ENCODE results near the gene KIR3DL2. TPM values are rescaled to one million over a fixed set of nuclear protein-coding genes. Genes with fewer than 3 reads are reported as not detected.
A peak's percentile ranks its signal among the peaks of the same experiment; 100 is the strongest.
"Not testable (repeated sequence)": the region's sequence is repeated elsewhere in the genome, so short reads cannot be mapped to it uniquely, and the experiment has no call there.

The KIR3DL2 gene
- total and polyA plus RNA-seq, 4 donors: 0.09 to 0.24 TPM; not detected in 2

- ATAC-seq (ENCODE audit: insufficient read depth, low FRiP score) (no peak), DNase-seq (no peak)
- no peaks in the 10 kb centered on the region for H3K4me1 ChIP-seq (ENCODE audit: control insufficient read depth in 5 of 5, insufficient read depth in 5 of 5, low read length in 5 of 5)
- no peak overlapping the region for H3K9ac ChIP-seq (ENCODE audit: insufficient read depth in 1 of 2, low read length in 2 of 2)
- H3K27ac ChIP-seq (ENCODE audit: low read depth in 1 of 2, low read length in 1 of 2): no peak overlapping the region
- TF ChIP-seq, protein P1, sequence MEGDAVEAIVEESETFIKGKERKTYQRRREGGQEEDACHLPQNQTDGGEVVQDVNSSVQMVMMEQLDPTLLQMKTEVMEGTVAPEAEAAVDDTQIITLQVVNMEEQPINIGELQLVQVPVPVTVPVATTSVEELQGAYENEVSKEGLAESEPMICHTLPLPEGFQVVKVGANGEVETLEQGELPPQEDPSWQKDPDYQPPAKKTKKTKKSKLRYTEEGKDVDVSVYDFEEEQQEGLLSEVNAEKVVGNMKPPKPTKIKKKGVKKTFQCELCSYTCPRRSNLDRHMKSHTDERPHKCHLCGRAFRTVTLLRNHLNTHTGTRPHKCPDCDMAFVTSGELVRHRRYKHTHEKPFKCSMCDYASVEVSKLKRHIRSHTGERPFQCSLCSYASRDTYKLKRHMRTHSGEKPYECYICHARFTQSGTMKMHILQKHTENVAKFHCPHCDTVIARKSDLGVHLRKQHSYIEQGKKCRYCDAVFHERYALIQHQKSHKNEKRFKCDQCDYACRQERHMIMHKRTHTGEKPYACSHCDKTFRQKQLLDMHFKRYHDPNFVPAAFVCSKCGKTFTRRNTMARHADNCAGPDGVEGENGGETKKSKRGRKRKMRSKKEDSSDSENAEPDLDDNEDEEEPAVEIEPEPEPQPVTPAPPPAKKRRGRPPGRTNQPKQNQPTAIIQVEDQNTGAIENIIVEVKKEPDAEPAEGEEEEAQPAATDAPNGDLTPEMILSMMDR (IDR thresholded peaks at IDR 0.05; ENCODE audit: control extremely low read depth, extremely low read depth): no peak
- peaks cover 0 to 3% (median 0%) of the 10 kb centered on the region in 4 donors for H3K9me3 ChIP-seq (ENCODE audit: control insufficient read depth in 4 of 4, insufficient read depth in 3 of 4, low read length in 3 of 4)
- H3K36me3 ChIP-seq (ENCODE audit: control insufficient read depth in 4 of 4, insufficient read depth in 4 of 4, low read length in 4 of 4): no peaks in the 10 kb centered on the region
- H3K4me3 ChIP-seq: no peak overlapping the region
- no peaks in the 10 kb centered on the region for H3K27me3 ChIP-seq (ENCODE audit: control insufficient read depth in 3 of 3, insufficient read depth in 3 of 3, low read length in 2 of 3)
- WGBS, 2 donors: 82 to 89% methylated on average over 11 of the region's 11 CpGs
These were observed 39.3 kb downstream of the KIR3DL2 start for GRCh38 chr19:54889566-54889965.

GRCh38 chr19:54893406-54893805 lies 43.2 kb downstream of the KIR3DL2 start:
- Histone ChIP-seq H3K4me3 (no peak overlapping the region), H3K27ac (ENCODE audit: low read depth in 1 of 2, low read length in 1 of 2) (no peak overlapping the region), H3K36me3 (ENCODE audit: control insufficient read depth in 4 of 4, insufficient read depth in 4 of 4, low read length in 4 of 4) (no peaks in the 10 kb centered on the region), H3K9ac (ENCODE audit: insufficient read depth in 1 of 2, low read length in 2 of 2) (no peak overlapping the region), H3K9me3 (ENCODE audit: control insufficient read depth in 4 of 4, insufficient read depth in 3 of 4, low read length in 3 of 4) (peaks cover 0 to 3% (median 0%) of the 10 kb centered on the region in 4 donors), H3K4me1 (ENCODE audit: control insufficient read depth in 5 of 5, insufficient read depth in 5 of 5, low read length in 5 of 5) (no peaks in the 10 kb centered on the region), H3K27me3 (ENCODE audit: control insufficient read depth in 3 of 3, insufficient read depth in 3 of 3, low read length in 2 of 3) (no peaks in the 10 kb centered on the region)
- peak; percentile 18 to 51 (median 35) for DNase-seq
- 49 to 82% methylated on average over 7 of the region's 7 CpGs for WGBS, 2 donors
- TF ChIP-seq, protein P1 (IDR thresholded peaks at IDR 0.05; ENCODE audit: control extremely low read depth, extremely low read depth): no peak
- no peak for ATAC-seq (ENCODE audit: insufficient read depth, low FRiP score)

GRCh38 chr19:54894106-54894505 lies 43.9 kb downstream of the KIR3DL2 start:
- ATAC-seq (ENCODE audit: insufficient read depth, low FRiP score); H3K36me3 ChIP-seq (ENCODE audit: control insufficient read depth in 4 of 4, insufficient read depth in 4 of 4, low read length in 4 of 4); H3K4me3 ChIP-seq; H3K4me1 ChIP-seq (ENCODE audit: control insufficient read depth in 5 of 5, insufficient read depth in 5 of 5, low read length in 5 of 5); H3K9ac ChIP-seq (ENCODE audit: insufficient read depth in 1 of 2, low read length in 2 of 2); DNase-seq; H3K27ac ChIP-seq (ENCODE audit: low read depth in 1 of 2, low read length in 1 of 2); H3K9me3 ChIP-seq (ENCODE audit: control insufficient read depth in 4 of 4, insufficient read depth in 3 of 4, low read length in 3 of 4); H3K27me3 ChIP-seq (ENCODE audit: control insufficient read depth in 3 of 3, insufficient read depth in 3 of 3, low read length in 2 of 3): not testable (repeated sequence)
- WGBS, 2 donors: 91 to 94% methylated on average over 16 of the region's 16 CpGs

DNA sequence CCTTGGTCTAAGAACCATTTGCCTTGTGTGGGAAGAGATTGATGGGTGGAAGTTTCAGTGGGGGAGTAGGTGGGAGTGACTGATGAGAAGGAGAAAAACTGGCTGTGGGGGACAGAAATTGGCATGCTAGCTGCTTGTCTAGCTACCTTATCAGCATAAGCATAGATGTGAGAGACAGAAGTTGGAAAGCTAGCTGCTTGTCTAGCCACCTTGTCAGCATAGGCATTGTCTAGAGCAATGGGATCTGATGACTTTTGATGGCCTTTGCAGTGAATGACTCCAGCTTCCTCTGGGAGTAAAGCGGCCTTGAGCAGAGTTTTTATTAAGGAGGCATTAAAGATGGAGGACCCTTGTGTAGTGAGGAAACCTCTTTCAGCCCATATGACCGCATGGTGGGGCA lies 45.8 kb downstream of the KIR3DL2 start:
- no peaks in the 10 kb centered on the region for H3K4me1 ChIP-seq (ENCODE audit: control insufficient read depth in 5 of 5, insufficient read depth in 5 of 5, low read length in 5 of 5)
- no peak overlapping the region for H3K9ac ChIP-seq (ENCODE audit: insufficient read depth in 1 of 2, low read length in 2 of 2)
- no peaks in the 10 kb centered on the region for H3K9me3 ChIP-seq (ENCODE audit: control insufficient read depth in 4 of 4, insufficient read depth in 3 of 4, low read length in 3 of 4)
- no peak overlapping the region for H3K27ac ChIP-seq (ENCODE audit: low read depth in 1 of 2, low read length in 1 of 2)
- TF ChIP-seq, protein P1 (IDR thresholded peaks at IDR 0.05; ENCODE audit: control extremely low read depth, extremely low read depth): no peak
- no peak overlapping the region for H3K4me3 ChIP-seq
- H3K27me3 ChIP-seq (ENCODE audit: control insufficient read depth in 3 of 3, insufficient read depth in 3 of 3, low read length in 2 of 3): no peaks in the 10 kb centered on the region
- DNase-seq: no peak
- 84 to 91% methylated on average over 2 of the region's 2 CpGs for WGBS, 2 donors
- no peaks in the 10 kb centered on the region for H3K36me3 ChIP-seq (ENCODE audit: control insufficient read depth in 4 of 4, insufficient read depth in 4 of 4, low read length in 4 of 4)
- ATAC-seq (ENCODE audit: insufficient read depth, low FRiP score): no peak

- not testable (repeated sequence) for H3K27ac ChIP-seq (ENCODE audit: low read depth in 1 of 2, low read length in 1 of 2); H3K36me3 ChIP-seq (ENCODE audit: control insufficient read depth in 4 of 4, insufficient read depth in 4 of 4, low read length in 4 of 4); H3K27me3 ChIP-seq (ENCODE audit: control insufficient read depth in 3 of 3, insufficient read depth in 3 of 3, low read length in 2 of 3); H3K9ac ChIP-seq (ENCODE audit: insufficient read depth in 1 of 2, low read length in 2 of 2); H3K4me3 ChIP-seq; H3K4me1 ChIP-seq (ENCODE audit: control insufficient read depth in 5 of 5, insufficient read depth in 5 of 5, low read length in 5 of 5); ATAC-seq (ENCODE audit: insufficient read depth, low FRiP score); DNase-seq; H3K9me3 ChIP-seq (ENCODE audit: control insufficient read depth in 4 of 4, insufficient read depth in 3 of 4, low read length in 3 of 4)
- WGBS, 2 donors: 65 to 77% methylated on average over 7 of the region's 7 CpGs
These were observed 48.4 kb downstream of the KIR3DL2 start for GRCh38 chr19:54898685-54899084.

- H3K4me1 ChIP-seq (ENCODE audit: control insufficient read depth in 5 of 5, insufficient read depth in 5 of 5, low read length in 5 of 5); ATAC-seq (ENCODE audit: insufficient read depth, low FRiP score): not testable (repeated sequence)
These were observed 49.4 kb downstream of the KIR3DL2 start for GRCh38 chr19:54899646-54900045.

More at GRCh38 chr19:54899646-54900045, 49.4 kb downstream of the KIR3DL2 start:
- 80 to 93% methylated on average over 9 of the region's 9 CpGs for WGBS, 2 donors
- not testable (repeated sequence) for H3K9me3 ChIP-seq (ENCODE audit: control insufficient read depth in 4 of 4, insufficient read depth in 3 of 4, low read length in 3 of 4); DNase-seq; H3K36me3 ChIP-seq (ENCODE audit: control insufficient read depth in 4 of 4, insufficient read depth in 4 of 4, low read length in 4 of 4); H3K27me3 ChIP-seq (ENCODE audit: control insufficient read depth in 3 of 3, insufficient read depth in 3 of 3, low read length in 2 of 3); H3K27ac ChIP-seq (ENCODE audit: low read depth in 1 of 2, low read length in 1 of 2); H3K9ac ChIP-seq (ENCODE audit: insufficient read depth in 1 of 2, low read length in 2 of 2); H3K4me3 ChIP-seq

All from lung (tissue), 12 donors.